ENCODE results near the gene RPL38.

DNA sequence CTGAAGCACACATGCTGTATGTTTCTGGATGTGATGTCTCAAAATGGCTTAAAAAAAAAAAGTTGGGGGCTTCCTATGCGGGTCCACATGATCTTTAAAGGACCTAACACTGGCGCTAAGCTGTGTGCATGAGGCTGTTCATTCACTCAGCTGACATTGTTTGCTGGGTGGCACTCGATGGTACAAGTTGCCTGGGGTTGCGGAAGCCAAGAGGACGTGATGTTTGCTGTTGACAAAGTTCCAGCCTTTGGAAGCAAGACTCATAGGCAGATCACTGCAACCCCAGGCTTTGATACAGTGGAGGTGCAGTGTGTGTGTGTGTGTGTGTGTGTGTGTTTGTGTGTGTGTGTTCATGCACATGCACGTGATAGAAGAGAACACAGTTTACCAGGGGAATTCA, 41.1 kb downstream of the RPL38 start:
- TF ChIP-seq POLR2A (IDR thresholded peaks at IDR 0.05; ENCODE audit: low read depth, low read length), result no peak
- no peak for TF ChIP-seq POLR2AphosphoS5 (IDR thresholded peaks at IDR 0.05; ENCODE audit: low read depth, low read length)
- TF ChIP-seq TAF1 (IDR thresholded peaks at IDR 0.05; ENCODE audit: low read depth, low read length), result no peak
- no peak for TF ChIP-seq SPI1 (IDR thresholded peaks at IDR 0.05; ENCODE audit: low read depth, low read length)
